ENCODE measurements around the gene HIPK3.
A peak's percentile ranks its signal among the peaks of the same experiment; 100 is the strongest.
"Not testable (repeated sequence)": the region's sequence is repeated elsewhere in the genome, so short reads cannot be mapped to it uniquely, and the experiment has no call there.

The HIPK3 gene

DNA sequence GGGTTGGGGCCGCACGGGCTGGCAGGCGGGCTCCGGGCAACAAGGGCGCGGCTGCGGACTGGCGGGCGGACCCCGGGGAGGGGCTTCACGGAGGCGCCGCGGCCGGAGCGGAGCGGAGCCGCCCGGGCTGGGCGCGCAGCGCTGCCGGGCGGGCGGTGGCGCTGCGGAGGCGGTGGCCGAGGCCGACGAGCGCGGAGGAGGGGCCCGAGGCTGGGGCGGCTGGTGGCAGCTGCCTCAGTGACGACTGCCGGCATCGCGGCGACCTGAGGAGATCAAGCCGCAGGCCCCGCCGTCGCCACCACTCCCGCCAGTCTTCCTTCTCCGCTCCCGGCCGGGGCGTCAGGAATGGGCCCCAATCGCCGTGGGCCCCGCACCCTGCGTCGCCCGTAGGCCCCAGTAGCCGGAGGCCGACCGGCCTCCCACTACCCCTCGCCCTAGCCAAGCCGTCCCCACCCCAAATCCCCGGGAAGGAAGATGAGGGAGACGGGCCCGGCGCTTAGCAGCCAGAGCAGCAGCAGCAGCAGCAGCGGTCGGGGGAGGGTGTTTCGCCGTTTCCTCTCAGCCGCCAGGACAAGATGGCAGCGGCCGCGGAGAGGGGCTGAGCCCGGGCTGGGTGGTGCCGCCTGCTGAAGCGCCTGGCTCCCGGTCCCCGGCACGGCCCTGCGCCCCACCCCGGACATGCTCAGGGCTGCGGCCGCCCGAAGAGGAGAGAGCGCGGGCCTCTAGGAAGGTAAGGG, at the start of gene HIPK3:
Gene HIPK3 (plus strand): TSS at position 222 of the 737 bp plus-strand sequence.
- DNase-seq = peak; percentile 89

DNA sequence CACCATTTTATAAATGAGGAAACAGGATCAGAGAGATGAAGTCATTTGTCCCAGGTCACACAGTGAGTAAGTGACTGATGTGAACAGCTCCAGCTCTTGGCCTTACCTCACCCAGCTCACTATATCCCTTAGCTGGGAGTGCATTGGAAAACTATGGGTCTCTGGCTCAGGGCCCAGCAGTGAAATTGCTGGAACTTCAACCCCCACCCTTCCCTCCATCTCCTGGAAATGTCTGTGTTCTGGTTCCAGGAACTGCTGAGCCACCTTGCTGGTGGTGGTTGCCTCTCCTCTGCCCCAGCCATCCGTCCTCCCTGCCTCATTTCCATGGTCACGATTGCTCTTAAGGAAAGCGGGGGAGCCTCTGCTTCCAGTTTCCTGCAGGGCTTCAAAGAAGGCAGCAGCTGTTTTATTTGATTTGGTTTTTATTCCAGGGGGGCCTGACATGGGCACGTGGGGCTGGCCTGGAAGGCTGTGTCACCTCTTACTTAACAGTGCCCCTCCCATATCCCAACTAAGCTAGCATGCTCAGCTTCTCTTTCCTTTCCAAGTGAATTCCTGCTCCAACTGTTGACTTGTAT, 49.7 kb upstream of the HIPK3 start:
- DNase-seq = no peak

DNA sequence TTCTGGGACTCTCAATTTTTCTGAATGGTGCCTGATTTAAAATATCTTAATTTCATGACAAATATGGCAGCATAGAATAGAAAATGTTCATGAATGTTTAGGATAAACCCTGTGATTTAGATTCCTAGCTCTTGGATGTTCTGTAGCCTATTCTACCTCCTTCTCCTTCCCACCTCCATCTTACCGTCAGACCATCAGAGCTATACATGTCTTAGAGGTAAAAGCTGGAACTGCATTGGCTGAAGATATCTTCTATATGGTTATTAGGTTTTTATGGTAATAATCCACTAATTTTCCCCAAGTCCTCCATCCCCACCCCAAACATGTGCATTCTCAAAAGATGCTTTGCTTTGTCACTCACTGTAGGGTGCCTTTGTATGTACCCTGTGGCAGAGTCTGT, 49.0 kb upstream of the HIPK3 start:
- no peak for DNase-seq

DNA sequence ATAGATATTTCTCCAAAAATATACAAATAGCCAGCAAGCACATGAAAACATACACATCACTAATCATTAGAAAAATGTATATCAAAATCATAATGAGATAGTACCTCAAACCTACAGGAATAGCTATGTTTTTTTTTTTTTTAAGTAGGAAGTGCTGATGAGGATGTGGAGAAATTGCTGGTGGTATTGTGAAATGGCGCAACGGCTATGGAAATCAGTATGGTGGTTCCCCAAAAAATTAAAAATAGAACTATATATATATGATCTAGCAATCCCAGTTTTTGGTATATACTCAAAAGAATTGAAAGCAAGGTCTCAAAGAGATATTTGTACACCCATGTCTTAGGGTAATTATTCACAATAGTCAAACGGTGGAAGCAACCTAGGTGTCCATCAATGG, 46.0 kb upstream of the HIPK3 start:
- no peak for DNase-seq

DNA sequence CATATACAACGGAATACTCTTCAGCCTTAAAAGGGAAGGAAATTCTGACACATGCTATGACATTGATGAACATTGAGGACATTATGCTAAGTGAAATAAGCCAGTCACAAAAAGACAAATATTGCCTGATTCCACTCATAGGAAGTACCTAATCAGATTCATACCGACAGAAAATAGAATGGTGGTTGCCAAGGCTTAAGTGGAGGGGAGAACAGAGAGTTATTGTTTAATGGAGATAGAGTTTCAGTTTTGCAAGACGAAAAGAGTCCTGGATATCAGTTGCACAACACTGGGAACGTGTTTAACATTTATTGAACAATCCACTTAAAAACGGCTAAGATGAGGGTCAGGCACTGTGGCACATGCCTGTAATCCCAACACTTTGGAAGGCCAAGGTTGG, 45.6 kb upstream of the HIPK3 start:
- DNase-seq = no peak

DNA sequence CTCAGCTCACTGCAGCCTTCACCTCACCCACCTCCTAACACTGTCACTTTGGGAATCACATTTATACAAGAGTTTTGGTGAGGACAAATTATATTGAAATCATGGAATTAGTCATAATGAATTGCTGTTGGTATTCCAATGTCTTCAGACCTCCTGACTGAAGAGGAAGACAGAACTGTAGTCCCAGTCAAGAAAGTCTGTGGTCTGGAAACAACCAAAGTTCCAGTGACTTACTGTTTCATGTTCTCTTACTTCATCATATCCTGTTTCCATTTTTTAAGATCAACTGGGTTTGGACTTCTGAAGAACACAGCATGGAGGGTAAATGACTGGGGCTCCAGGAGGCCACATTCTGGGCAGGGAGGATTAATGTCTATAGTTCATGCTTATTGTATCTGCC, 43.0 kb upstream of the HIPK3 start:
- DNase-seq = no peak

DNA sequence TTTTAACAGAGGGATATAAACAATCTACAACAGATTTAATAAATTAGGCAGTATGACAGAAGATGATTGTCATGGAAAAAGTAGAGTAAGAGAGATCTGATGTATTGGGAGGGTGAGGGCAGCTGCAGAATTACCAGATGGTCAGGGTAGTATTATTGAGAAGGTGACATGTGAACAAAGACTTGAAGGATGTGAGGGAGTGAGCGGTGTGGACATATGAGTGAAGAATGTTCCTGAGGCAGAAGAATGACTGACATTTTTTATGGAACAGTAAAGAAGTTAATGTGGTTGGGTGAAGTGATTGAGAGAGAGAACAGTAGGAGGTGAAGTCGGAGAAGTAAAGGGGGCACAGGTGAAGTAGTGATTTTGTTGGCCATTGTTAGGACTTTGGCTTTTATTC, 42.4 kb upstream of the HIPK3 start:
- DNase-seq = no peak

DNA sequence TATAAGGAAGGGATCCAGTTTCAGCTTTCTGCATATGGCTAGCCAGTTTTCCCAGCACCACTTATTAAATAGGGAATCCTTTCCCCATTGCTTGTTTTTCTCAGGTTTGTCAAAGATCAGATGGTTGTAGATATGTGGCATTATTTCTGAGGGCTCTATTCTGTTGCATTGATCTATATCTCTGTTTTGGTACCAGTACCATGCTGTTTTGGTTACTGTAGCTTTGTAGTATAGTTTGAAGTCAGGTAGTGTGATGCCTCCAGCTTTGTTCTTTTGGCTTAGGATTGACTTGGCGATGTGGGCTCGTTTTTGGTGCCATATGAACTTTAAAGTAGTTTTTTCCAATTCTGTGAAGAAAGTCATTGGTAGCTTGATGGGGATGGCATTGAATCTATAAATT, 40.5 kb upstream of the HIPK3 start:
- DNase-seq = not testable (repeated sequence)

DNA sequence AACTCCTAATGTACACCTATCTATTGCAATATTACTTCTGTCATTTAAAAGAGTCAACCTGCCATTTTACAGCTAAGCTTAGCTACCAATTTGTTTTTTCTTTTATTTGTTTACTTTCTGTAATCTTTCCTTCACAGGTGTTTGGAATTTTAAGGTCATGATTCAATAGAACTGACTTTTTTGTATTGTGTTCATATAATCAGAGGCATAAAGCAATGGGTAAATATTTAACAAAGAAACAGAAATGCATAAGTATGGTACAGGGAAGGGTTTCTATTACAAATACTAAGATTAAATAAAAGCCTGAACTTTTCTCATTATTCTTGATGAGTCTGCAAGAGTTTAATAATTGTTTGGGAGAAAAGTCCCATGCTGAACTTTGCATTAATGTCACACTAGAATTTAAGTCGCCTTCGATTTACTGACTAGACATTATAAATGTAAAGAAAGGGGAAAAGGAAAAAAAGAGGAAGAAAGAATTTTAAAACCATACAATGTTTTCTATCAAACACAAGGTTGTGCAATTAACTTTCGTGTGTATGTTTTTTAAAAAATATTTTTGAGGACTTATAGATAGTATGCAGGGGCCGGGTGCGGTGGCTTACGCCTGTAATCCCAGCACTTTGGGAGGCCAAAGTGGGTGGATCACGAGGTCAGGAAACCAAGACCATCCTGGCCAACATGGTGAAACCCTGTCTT, 35.0 kb upstream of the HIPK3 start:
- no peak for DNase-seq

DNA sequence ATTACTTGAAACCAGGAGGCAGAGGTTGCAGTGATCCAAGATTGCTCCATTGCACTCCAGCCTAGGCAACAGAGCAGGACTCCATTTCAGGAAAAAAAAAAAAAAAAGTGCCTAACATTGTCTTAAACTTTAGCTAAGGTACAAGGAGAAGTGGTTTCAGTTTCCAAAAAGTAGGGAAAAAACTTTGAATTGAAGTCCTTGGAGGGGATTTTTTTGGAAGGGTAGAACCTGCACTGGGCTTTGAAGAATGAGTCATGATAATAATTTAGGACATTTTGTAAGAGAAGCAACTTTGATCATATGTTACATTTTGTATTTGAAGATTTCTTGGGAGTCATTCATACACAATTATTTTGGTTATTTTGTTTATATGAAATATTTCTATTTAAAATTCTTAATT, 31.8 kb upstream of the HIPK3 start:
- no peak for DNase-seq

DNA sequence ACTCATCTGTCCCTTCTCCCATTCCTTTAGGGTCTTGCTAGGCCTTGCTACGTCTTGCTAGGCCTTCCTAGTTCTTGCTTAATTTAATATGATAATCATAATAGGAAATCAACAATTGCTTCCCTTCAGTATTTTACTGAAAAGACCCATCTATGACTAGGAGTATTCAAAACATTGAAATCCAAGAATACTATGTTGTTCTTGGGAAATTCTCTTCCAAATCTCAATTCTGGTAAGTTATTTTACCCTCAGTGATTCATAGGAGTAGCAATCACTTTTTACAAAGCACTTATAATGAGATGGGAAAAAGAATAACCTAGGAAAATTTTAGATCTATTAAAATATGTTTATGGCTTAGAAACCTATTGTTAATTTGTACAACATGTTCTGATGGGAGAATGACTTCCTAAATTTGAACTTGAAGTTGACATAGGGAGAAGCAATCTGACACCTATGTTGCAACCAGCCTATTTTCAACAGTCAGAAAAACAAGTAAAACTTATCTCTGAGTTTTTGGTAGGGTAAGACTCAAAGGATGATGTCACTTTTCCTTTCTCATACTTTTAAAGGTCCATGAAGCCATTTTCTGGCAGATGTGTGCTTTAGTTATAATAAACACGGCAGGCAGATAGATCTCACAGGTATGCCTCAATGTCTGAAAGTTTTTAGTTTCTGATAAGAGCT, 29.5 kb upstream of the HIPK3 start:
- DNase-seq = peak; percentile 75

DNA sequence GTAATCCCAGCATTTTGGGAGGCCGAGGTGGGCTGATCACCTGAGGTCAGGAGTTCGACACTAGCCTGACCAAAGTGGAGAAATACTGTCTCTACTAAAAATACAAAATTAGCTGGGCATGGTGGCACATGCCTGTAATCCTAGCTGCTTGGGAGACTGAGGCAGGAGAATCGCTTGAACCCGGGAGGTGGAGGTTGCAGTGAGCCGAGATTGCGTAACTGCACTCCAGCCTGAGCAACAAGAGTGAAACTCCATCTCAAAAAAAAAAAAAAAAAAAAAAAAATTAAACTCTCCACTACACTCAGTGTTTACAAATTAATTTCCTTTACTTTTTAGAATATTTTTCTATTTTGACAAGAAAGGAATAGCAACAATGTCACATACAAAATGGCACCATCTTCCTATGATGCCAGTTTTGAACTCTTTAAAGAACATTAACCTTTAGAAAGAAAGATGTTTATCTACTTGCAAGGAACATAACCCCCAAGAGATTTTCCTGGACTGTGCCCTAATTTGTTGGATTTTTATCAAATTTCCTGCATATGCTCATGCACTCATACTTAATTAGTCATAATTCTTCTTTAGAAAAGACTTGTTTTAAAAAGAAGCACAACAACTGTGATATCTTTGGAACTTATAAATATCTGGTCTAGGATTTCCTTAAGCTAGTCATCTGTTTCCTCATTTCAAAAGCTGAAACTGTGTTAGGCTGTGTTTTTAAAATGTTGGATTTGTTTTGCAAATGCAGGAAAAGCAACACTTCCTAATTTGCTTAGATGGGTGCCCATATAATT, 22.6 kb upstream of the HIPK3 start:
- no peak for DNase-seq

DNA sequence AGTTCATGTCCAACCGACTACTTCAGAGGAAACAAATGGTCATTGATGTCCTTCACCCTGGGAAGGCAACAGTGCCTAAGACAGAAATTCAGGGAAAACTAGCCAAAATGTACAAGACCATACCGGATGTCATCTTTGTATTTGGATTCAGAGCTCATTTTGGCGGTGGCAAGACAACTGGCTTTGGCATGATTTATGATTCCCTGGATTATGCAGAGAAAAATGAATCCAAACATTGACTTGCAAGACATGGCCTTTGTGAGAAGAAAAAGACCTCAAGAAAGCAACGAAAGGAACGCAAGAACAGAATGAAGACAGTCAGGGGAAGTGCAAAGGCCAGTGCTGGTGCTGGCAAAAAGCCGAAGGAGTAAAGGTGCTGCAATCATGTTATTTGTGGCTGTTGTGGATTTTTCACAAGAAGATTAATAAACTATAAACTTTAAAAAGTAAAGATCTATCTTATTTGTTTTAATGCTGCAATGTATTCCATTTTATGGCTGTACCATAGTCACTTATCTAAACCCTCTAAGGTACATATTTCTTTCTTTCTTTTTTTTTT, 20.1 kb upstream of the HIPK3 start:
- DNase-seq = no peak

DNA sequence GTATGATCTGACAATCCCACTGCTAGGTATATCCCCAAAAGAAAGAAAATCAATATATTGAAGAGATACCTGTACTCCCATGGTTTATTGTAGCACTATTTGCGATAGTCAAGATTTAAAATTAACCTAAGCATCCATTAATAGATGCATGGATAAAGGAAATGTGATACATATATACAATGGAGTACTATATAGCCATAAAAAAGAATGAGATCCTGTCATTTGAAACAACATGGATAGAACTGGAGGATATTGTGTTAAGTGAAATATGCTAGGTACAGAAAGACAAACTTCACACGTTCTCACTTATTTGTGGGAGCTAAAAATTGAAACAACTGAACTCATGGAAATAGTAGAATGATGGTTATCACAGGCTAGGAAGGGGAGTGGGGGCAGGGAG, 14.6 kb upstream of the HIPK3 start:
- no peak for DNase-seq

DNA sequence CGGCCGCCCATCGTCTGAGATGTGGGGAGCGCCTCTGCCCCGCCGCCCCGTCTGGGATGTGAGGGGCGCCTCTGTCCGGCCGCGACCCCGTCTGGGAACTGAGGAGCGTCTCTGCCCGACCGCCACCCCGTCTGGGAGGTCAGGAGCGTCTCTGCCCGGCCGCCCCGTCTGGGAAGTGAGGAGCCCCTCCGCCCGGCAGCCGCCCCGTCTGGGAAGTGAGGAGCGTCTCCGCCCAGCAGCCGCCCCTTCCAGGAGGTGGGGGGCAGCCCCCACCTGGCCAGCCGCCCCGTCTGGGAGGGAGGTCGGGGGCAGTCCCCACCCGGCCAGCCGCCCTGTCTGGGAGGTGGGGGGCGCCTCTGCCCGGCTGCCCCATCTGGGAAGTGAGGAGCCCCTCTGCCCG, 13.5 kb upstream of the HIPK3 start:
- DNase-seq = not testable (repeated sequence)

DNA sequence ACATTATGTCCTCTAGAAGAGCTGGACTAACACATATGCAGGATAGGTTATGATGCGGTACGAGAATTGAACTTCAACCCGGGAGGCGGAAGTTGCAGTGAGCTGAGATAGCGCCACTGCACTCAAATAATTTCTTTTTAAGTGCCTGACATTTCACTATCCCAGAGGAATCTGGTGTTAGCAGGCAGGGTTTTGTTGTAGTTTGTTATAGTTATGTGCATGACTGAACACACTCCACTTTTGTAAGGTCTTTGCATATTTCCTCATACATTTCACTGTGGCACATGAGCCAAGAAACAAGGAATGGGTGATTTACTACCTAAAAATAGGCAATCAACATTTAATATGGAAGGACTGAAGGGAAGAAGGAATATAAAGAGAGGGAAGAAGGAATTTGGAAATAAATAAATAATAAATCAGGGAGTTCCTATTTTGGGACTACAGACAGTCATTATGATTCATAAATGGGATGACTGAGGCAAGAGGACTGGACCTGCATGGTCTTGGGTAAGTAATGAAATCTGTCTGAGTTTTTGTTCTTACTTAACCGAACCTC, 8.7 kb upstream of the HIPK3 start:
- DNase-seq = no peak

DNA sequence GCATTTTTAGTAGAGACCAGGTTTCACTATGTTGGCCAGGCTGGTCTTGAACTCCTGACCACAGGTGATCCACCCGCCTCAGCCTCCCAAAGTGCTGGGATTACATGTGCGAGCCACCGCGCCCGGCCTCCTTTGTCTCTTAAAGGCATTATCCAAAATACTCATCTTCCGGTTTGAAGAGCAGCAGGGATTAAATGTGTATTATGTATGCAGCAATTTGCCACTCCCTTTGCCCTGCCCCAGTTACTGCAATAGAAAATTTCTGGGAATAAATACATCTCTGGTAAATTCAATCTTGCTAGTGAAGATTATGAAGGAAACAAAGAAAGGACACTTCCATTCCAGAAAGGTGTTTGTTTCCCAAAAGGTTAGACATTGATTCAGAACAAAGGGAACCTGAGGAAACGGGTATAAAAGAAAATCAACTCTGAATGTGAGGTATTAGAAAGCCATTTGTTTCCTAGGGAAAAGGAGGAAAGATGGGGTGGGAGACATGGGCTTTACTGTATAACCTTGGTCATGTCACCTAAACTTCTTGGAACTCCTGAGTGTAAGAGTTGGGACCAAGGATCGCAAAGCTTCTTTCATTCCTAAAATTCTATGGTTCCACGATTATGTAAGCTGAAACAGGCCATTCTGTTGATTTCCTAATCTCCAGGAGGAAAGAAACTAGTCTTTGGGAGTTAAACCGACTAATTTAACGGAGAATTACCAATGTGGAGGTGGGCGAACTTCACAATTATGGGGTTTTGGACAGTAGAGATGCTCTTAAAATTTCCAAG, 959 bp upstream of the HIPK3 start:
- DNase-seq = peak; percentile 59

DNA sequence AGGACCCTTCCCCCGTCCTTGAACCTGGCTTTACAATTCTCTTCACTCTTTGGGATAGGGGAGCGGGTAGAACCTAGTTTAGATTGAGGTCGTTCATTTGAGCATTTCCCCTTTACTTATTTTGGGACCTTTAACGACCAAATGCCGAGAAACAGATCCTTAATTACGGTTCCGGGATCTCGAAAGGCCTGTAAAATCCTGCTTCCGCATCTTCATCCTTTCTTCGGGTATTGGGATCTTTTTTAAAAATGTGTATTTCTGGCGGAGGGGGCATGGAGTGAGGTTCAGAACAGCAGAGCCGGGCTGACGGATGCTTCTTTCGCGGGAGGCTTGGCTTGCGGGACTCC, 395 bp upstream of the HIPK3 start:
- DNase-seq = no peak

DNA sequence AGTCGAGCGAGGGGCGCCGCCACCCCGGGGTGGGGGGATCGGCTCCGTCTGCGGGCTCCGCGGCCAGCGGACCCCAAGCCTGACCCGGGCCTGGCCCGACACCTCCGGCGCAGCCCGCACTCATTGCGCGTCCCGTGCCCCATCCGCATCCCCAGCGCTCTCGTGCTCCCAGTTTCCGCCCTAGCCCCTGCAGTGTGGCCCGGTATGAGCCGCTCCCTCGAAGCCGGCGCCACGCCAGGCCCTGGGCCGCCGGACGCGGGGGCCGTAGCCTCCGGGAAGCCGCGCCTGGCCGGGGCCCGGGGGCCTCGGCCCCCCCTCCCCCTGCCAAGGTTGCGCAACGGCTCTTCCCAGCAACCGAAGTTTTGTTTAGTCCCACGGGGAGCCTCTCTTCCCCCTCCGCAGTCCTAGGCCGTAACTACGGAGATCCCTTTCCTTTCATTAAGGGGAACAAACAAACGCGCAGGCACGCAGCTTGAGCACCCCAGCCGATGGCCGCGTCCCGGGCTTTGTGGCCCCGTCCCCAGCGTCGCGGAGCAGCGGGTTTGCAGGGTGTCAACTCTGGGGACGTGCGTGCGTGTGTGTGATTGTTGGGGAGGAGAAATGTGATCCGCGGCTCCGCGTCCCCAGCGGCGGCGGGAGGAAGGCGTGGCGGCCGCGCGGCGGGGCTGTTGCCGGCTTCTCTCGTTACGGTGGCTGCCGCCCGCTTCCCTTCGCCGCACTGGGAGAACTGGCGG, 883 bp downstream of the HIPK3 start:
- peak; percentile 90 for DNase-seq

DNA sequence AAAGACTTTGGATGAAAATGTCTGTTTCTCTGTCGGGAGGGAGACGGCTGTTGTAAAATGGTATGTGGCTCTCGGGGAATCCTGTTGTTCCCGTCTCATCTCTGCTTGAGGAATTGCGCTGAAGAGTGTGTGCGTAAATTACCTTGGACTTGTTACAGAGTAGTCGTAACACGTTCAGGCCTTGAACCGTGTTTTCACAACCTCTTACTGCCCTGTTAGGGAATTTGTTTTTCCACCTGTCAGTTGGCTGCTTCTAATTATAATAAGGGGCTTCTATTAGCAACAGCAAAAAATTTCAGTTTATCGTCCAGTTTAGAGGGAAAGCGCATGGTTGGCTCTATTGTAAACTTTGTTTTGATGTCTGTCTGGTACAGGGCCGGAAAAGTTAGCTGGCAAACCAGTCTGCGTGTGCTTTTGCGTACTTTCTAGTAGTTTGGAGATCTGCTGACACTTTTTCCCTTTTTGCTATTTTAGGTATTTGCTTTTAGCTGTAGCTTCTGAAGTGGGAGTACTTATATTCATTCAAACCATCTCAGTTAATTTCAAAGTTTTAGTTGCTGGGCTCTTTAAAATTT, 1.5 kb downstream of the HIPK3 start:
- peak; percentile 86 for DNase-seq
